HepG2 (cell line): ENCODE results near the gene PSD. TPM values are rescaled to one million over a fixed set of nuclear protein-coding genes. Genes with fewer than 3 reads are reported as not detected.

ENCODE experiments used
- ATAC-seq: fragments of 200-7000 bp; cut with Tn5 transposase; 3 replicates; pipeline ENCODE4 v1.9.1; 2020; ENCODE audit warnings: mild to moderate bottlenecking, moderate library complexity
- BruUV-seq: library from RNA; stranded (reverse); fragments of 400-500 nt; replicated peaks from 2 replicates; lab custom pipeline; 2021; lab: Mats Ljungman, UMichigan
- CTCF ChIA-PET: fragments of 300-600 bp; formaldehyde crosslinking; extraction: SDS; loops from one replicate; lab custom pipeline; 2021; ENCODE audit warnings: low total read pairs, inconsistent platforms, low intra/inter-chr PET ratio; lab: Yijun Ruan, JAX
- POLR2A ChIA-PET: fragments of 350-600 bp; sonication (Branson Sonifier 250); formaldehyde crosslinking; loops from one replicate; lab custom pipeline; 2020; ENCODE audit warnings: antibody characterized with exemption, inconsistent platforms; lab: Yijun Ruan, JAX
- DNase-seq: peaks from one replicate; pipeline ENCODE4 v3.0.0-alpha.2; 2015; ENCODE audit warnings: low spot score
- FAIRE-seq: peaks from 3 replicates; lab custom pipeline; 2011; peaks lifted over from hg19 to GRCh38; lab: Jason Lieb, UNC
- H2AFZ ChIP-seq: one replicate; pipeline ENCODE4 v1.6.1; 2011; ENCODE audit warnings: low read length, inconsistent platforms
- H3K27ac ChIP-seq: fragments of 300-600 bp; 3 replicates; pipeline ENCODE4 v1.8.0; 2011; ENCODE audit warnings: mixed run types, mild to moderate bottlenecking, mixed read lengths, low read length, inconsistent platforms; ENCODE audit not compliant: insufficient read depth; ENCODE audit errors: extremely low read length
- H3K27me3 ChIP-seq, 2 experiments: fragments of 200-600 bp in 1 of 2; 2 replicates in 1 of 2; 3 replicates in 1 of 2; pipeline versions ENCODE4 v1.6.0 to v1.8.0; 2011; ENCODE audit warnings: low read length in 2 of 2, mild to moderate bottlenecking in 2 of 2, moderate library complexity in 2 of 2, inconsistent platforms in 1 of 2; ENCODE audit not compliant: insufficient read depth in 2 of 2, control insufficient read depth in 1 of 2
- H3K36me3 ChIP-seq, 2 experiments: fragments of 200-600 bp in 1 of 2; replicated peaks in 1 of 2; 2 replicates in 1 of 2; 3 replicates in 1 of 2; pipeline versions ENCODE4 v1.5.1 to v1.8.0; 2011; ENCODE audit warnings: low read length in 2 of 2, inconsistent platforms in 1 of 2; ENCODE audit not compliant: insufficient read depth in 2 of 2, control insufficient read depth in 1 of 2
- H3K4me1 ChIP-seq: 2 replicates; pipeline ENCODE4 v1.5.1; 2012; ENCODE audit warnings: low read length, inconsistent platforms; ENCODE audit not compliant: insufficient read depth
- H3K4me2 ChIP-seq: 2 replicates; pipeline ENCODE4 v1.6.0; 2011; ENCODE audit warnings: low read depth, low read length, inconsistent platforms
- H3K4me3 ChIP-seq, 3 experiments: fragments of 200-600 bp in 1 of 3; sonication (generic), shearing (Covaris generic) in 1 of 3; replicated peaks in 1 of 3; 2 replicates each; pipeline ENCODE4 v1.5.1; 2011 to 2016; ENCODE audit warnings: low read length in 3 of 3, inconsistent platforms in 2 of 3, low read depth in 2 of 3, mild to moderate bottlenecking in 2 of 3, control low read depth in 1 of 3, mixed read lengths in 1 of 3; ENCODE audit not compliant: insufficient read depth in 1 of 3
- H3K79me2 ChIP-seq: one replicate; pipeline ENCODE4 v1.6.1; 2011; ENCODE audit warnings: low read length, inconsistent platforms; ENCODE audit not compliant: insufficient read depth
- H3K9ac ChIP-seq: 2 replicates; pipeline ENCODE4 v1.6.0; 2011; ENCODE audit warnings: mild to moderate bottlenecking, low read depth, low read length, inconsistent platforms; ENCODE audit not compliant: insufficient read depth
- H3K9me3 ChIP-seq: 2 replicates; pipeline ENCODE4 v1.5.1; 2012; ENCODE audit warnings: mild to moderate bottlenecking, low read length
- H4K20me1 ChIP-seq: 2 replicates; pipeline ENCODE4 v1.6.0; 2011; ENCODE audit warnings: inconsistent platforms, mild to moderate bottlenecking, low read length, moderate library complexity; ENCODE audit not compliant: insufficient read depth
- FOXP1 ChIP-seq, 2 experiments: fragments of 450-650 bp in 1 of 2; IDR thresholded peaks; 2 replicates each; pipeline ENCODE4 v1.6.1; 2017 to 2018; ENCODE audit warnings: antibody characterized with exemption in 1 of 2
- ZBTB21 ChIP-seq: sonication (generic); formaldehyde crosslinking; IDR thresholded peaks from 2 replicates; pipeline ENCODE4 v1.4.0; 2020; ENCODE audit warnings: missing genetic modification reagents
- ZBTB33 ChIP-seq: sonication (generic); formaldehyde crosslinking; IDR thresholded peaks from 2 replicates; pipeline ENCODE4 v1.4.0; 2020; ENCODE audit warnings: missing genetic modification reagents
- ZNF687 ChIP-seq: sonication (generic); formaldehyde crosslinking; IDR thresholded peaks from 2 replicates; pipeline ENCODE4 v1.5.1; 2020; ENCODE audit warnings: mild to moderate bottlenecking, missing genetic modification reagents, moderate library complexity
- WGBS: methylation state at CpG from one replicate; pipeline ENCODE4 v1.1.6; 2017; ENCODE audit warnings: low lambda C conversion rate; 5-methylcytosine and 5-hydroxymethylcytosine counted together
- in situ Hi-C: cut with HindIII; loops from 2 replicates; pipeline ENCODE4 v1.10.0; 2017; ENCODE audit warnings: low pct_unique_long_range_greater_than_20kb; ENCODE audit not compliant: extremely low pct_ligation_motif_present
- intact Hi-C: fragments of 100-400 bp; cut with micrococcal nuclease; formaldehyde crosslinking; loops from one replicate; pipeline ENCODE4 v1.10.0; 2022; ENCODE audit not compliant: unreplicated experiment
- polyA plus RNA-seq, 8 experiments: library from polyadenylated mRNA; depleted of rRNA in 3 of 8; stranded (reverse) in 7 of 8; unstranded in 1 of 8; fragments of >200 nt; fragmentation: Illumina TruSeq in 4 of 8; extraction: Trizol in 4 of 8; gene quantifications; 2 replicates each; pipeline versions ENCODE4 v1.2.1 to v1.2.3, GENCODE V29; 2011 to 2016; ENCODE audit warnings: low read depth in 4 of 8, missing spikeins in 1 of 8, mixed read lengths in 1 of 8; ENCODE audit not compliant: insufficient read depth in 1 of 8
- total RNA-seq, 5 experiments: library from RNA; depleted of rRNA; stranded (reverse); fragments of >200 nt; fragmentation: Illumina TruSeq; extraction: Trizol; gene quantifications; 2 replicates each; pipeline ENCODE4 v1.2.3, GENCODE V29; 2016; ENCODE audit warnings: low read depth in 1 of 5

PSD gene
- total and polyA plus RNA-seq, 2 of the 13 experiments (the other 11 are each of a cell fraction or from before 2014, with no cell fraction given), result 0.35 to 0.58 TPM

DNA sequence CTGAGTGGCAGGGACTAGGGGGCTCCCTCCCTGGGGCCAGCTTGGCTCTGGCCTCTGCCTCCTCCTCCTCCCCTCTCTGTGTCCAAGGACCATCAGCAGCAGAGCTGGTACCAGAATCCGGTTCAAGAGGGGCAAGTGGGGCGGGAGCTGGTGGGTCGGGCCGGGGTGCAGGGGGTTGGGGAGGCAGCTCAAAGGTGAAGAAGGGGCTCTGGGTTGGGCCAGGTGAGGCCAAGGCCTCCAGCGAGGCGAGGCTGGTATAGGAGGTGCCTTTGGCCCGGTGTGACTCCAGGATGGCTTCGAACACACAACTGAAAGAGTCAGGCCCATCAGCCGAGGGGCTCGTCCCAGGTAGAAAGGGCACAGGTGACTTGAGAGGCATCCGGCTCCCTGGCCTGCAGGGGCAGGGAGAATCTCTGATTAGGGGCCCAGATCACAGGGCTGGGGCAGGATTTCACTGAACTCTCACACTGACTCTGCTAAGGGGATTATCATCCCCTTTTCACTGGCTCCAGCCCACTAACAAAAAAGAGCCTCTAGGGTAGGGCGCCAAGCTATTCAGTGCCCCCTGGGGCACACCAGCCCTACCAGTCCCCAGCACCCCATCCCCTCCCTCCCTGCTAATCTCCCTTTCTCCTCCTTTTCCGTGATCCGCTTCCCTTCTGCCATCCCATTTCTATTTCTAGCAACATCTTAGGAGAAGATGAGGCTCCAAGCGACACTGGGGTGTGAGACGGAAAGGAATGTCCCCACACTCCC, 4.6 kb downstream of the PSD start:
- 30% methylated on average over 9 of the region's 16 CpGs for WGBS

More for the DNA sequence above, 4.6 kb downstream of the PSD start:
- no TSS peak for BruUV-seq
- no peak for FAIRE-seq
- Histone ChIP-seq H3K36me3 (no peaks in the 10 kb centered on the region), H4K20me1 (peaks cover 4% of the 10 kb centered on the region; the same call in 1 of the 2 replicates), H3K9ac (no peak overlapping the region), H3K79me2 (no peaks in the 10 kb centered on the region), H3K4me1 (peaks cover 25% of the 10 kb centered on the region), H3K4me3 (no peak overlapping the region), H3K27ac (no peak overlapping the region), H3K4me2 (no peak overlapping the region), H3K9me3 (no peaks in the 10 kb centered on the region), H3K27me3 (peaks cover 17 to 71% of the 10 kb centered on the region in 2 experiments), H2AFZ (no peak overlapping the region)
- TF ChIP-seq ZNF687 (CRISPR knock-in tag) (no peak), ZBTB21 (no peak), FOXP1 (IDR thresholded peaks at IDR 0.05) (no peak), FOXP1 (CRISPR knock-in tag; IDR thresholded peaks at IDR 0.05) (no peak), ZBTB33 (CRISPR knock-in tag) (no peak)
- no peak for ATAC-seq
- in situ Hi-C loops, result no loop called here
- no peak for DNase-seq
- POLR2A ChIA-PET, result no interaction called here
- intact Hi-C loops, result no loop called here
- CTCF ChIA-PET, result no interaction called here
